AG20443 (cell line): ENCODE results near the gene KIF1C.
"Not testable (repeated sequence)": the region's sequence is repeated elsewhere in the genome, so short reads cannot be mapped to it uniquely, and the experiment has no call there.

Experiments
- DNase-seq: peaks from one replicate; pipeline ENCODE4 v3.0.0; 2012; ENCODE audit warnings: low spot score, mixed read lengths

Gene KIF1C

DNA sequence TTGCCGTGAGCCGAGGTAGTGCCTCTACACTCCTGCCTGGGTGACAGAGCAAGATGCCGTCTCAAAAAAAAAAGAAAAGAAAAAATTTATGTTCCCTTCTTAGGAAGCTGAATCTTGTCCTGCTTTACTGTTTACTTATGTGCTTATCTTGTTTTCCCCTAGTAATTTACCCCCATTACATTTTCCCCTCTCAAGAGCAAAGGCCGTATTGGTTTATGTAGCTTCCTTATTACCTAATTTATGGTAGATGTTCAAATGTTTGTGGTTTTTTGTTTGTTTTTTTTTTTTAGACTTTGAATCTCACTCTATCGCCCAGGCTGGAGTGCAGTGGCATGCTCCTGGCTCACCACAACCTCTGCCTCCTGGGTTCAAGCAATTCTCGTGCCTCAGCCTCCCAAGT, 47.7 kb downstream of the KIF1C start:
- DNase-seq, result no peak

DNA sequence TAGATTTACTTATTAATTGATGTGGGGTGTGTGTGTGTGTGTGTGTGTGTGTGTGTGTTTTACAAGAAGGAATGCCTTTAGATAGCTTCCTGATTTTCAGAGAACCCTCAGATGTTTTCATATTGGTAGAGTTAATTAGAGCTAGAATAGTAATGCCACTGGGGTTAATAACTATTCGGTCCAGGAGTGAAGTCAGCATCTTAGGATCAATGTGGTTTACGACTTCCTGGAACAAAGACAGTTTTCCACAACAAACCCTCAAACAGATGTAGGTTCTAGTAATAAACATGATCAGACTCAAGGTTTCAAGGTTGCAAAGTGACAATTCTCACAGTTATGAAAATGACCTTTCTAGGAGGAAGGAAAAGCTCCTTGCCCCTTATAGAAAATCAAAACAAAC, 49.7 kb downstream of the KIF1C start:
- DNase-seq, result no peak

DNA sequence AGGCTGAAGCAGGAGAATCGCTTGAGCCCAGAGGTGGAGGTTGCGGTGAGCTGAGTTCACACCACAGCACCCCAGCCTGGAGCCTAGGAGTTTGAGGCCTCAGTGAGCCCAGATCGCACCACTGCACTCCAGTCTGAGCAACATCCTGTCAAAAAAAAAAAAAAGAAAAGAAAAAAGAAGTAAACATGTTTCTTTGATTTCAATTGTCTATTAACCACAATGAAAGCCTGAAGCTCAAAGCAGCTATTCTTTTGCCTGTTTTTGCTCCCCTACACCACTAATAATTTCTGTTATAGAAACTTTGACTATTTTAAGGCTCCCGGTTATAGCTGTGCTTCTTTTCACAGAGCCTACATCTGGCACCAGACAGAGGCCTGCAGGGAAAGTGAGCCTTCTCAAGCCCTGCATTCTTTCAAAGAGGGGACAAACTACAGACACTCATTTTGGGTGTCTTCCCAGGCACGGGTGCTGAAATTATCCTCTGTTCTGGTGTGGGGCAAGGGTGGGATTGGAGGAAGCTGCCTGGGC, 51.6 kb downstream of the KIF1C start:
- no peak for DNase-seq

DNA sequence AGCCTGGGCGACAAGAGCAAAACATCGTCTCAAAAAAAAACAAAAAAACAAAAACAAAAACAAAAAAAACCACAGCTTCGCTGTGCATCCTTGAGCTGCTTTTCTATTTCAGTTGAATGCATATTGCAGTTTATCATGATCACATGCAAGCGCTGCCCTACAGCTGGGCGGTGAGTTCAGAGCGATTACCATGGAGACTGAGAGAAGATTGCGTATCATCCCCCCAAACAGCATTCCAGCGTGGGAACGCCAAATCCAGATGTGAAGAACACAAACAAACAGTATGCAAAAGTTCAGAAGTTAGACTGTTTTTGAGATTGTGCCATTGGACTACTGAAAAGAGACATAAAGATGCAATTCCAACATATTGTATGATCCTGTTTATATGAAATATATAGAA, 52.5 kb downstream of the KIF1C start:
- peak; percentile 56 for DNase-seq

DNA sequence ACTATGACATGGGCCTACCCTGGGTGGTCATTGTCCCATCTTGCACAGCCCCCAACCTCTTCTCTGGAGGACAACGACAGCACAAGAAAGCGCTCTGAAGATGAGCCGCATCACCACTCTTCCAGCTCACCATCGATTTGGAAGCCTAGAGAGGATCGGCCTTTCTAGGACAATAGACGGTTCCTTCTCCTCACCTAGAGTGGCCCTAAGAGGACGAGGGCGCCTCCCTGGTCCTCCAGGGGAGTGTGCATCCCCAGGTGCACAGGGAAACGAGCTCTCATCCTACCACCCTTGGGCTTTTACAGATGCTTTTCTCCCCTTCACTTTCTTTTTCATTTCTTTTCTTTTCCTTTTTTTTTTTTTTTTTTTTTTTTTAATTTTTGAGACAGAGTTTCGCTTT, 57.8 kb downstream of the KIF1C start:
- DNase-seq, result no peak

DNA sequence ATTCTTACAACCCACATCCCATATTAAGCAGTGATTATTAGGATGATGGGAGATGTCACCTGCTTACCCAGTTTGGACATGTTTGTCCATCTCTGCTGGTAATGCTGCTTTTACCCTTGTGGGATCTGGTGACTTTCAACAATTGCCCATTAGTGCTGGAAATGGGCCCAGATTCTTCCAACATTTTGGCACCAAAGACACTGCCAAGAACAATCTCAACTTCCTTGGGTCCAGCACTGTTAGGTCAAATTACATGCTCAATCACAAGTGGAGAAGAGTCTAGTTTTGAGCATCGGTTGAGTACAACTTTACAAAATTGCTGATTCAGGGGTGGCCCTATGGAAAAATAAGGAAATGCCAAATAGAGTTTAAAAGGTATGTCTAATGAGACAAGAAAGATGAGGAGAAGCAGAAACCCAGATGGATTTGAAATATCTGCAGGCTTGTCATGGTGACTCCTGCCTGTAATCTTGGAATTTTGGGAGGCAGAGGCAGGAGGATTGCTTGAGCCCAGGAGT, 67.5 kb downstream of the KIF1C start:
- no peak for DNase-seq

DNA sequence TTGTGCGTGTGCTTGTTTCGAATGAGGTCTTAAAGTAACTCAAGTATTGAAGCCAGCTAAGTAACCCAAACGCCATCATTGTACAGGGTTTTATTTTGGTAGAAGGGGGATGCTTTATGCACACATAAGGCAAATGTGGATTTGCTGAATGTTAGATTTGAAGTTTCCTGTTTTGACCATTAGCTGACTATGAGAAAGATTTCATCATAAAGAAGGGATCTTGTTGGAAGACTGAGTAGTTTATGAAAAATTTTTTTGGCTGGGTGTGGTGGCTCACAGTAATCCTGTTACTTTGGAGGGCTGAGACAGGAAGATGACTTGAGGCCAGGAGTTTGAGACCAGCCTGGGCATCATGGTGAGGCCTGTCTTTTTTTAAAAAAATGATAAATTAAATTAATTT, 70.5 kb downstream of the KIF1C start:
- DNase-seq, result no peak

DNA sequence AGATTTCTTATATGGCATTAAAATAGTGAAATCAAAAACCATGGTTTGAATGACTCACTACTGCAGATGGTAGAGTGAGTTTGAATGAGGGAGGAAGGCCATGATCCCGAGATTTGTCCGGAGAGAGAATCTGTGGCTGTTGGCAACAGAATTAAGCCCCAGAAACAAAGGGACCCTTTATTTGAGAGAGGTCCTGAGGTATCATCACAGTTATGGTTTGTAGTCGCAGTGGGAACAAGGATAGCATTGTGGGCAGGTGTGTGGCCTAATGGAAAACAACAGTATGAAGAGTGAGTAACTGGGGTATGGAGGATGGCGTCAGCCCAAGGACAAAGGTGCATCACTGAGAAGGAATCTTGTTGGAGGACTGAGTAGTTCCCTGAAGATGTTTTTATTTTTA, 72.0 kb downstream of the KIF1C start:
- no peak for DNase-seq

DNA sequence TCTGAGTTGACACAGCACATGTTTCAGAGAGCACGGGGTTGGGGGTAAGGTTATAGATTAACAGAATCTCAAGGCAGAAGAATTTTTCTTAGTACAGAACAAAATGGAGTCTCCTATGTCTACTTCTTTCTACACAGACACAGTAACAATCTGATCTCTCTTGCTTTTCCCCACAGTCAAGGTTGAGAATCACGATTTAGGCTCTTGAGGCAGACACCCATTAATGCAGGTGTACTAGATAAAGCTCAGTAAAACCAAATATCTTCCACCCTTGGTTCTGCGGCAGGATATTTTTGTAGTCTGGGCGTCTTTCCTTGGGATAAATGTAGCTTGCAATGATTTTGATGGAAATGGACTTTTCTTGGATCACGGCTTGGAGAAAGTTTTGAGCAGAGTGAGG, 77.7 kb downstream of the KIF1C start:
- DNase-seq, result not testable (repeated sequence)

DNA sequence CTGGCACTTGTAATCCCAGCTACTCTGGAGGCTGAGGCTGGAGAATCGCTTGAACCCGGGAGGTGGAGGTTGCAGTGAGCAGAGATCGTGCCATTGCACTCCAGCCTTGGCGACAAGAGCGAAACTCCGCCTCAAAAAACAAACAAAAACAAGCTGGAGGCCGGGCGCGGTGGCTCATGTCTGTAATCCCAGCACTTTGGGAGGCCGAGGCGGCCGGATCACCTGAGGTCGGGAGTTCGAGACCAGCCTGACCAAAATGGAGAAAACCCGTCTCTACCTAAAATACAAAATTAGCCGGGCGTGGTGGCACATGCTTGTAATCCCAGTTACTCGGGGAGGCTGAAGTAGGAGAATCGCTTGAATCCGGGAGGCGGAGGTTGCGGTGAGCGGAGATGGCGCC, 79.5 kb downstream of the KIF1C start:
- DNase-seq, result not testable (repeated sequence)

DNA sequence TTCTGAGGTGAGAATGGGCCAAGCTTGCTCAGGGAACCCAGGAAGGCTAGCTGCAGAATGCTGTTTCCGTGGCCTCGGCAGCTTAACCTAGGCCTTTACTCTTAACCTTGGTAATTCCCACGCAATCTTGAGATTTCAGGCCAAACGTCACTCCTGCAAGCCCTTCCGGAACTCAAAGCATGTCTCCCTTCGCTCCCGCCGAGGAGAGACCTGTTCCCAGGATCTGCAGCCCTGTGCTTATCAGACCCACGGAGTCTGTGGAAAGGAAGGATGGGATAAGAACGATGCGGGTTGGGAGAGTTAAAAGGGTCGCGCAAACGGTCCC, 80.0 kb downstream of the KIF1C start:
- no peak for DNase-seq
